Mesendoderm (in vitro differentiated cells): ENCODE results near the gene CHRDL2.
A peak's percentile ranks its signal among the peaks of the same experiment; 100 is the strongest.

Source experiments
- DNase-seq: peaks from one replicate; pipeline ENCODE4 v3.0.0; 2013
- H2AK5ac ChIP-seq: 2 replicates; pipeline ENCODE4 v1.6.1; 2013; ENCODE audit warnings: low read length, inconsistent platforms
- H2BK120ac ChIP-seq: 2 replicates; pipeline ENCODE4 v1.6.1; 2013; ENCODE audit warnings: low read depth, mild to moderate bottlenecking, low read length, moderate library complexity, mixed read lengths
- H2BK15ac ChIP-seq: replicated peaks from 2 replicates; pipeline ENCODE4 v1.6.1; 2013; ENCODE audit warnings: low read depth, mild to moderate bottlenecking, moderate library complexity
- H2BK5ac ChIP-seq: 2 replicates; pipeline ENCODE4 v1.6.1; 2013; ENCODE audit warnings: low read length, inconsistent platforms
- H3K18ac ChIP-seq: 2 replicates; pipeline ENCODE4 v1.6.1; 2013; ENCODE audit warnings: mild to moderate bottlenecking, low read length, mixed read lengths
- H3K23ac ChIP-seq: one replicate; pipeline ENCODE4 v1.6.1; 2013; ENCODE audit warnings: low read length
- H3K27ac ChIP-seq: 2 replicates; pipeline ENCODE4 v1.5.1; 2013; ENCODE audit warnings: low read depth, mild to moderate bottlenecking, inconsistent platforms, low read length, moderate library complexity
- H3K27me3 ChIP-seq: 2 replicates; pipeline ENCODE4 v1.6.1; 2013; ENCODE audit warnings: low read length, control low read depth, mild to moderate bottlenecking, inconsistent platforms; ENCODE audit not compliant: insufficient read depth, poor library complexity
- H3K36me3 ChIP-seq: 2 replicates; pipeline ENCODE4 v1.6.1; 2013; ENCODE audit warnings: low read length, inconsistent platforms; ENCODE audit not compliant: control insufficient read depth, insufficient read depth
- H3K4ac ChIP-seq: one replicate; pipeline ENCODE4 v1.6.1; 2013; ENCODE audit warnings: low read depth, mild to moderate bottlenecking, low read length, moderate library complexity
- H3K4me1 ChIP-seq: 2 replicates; pipeline ENCODE4 v1.6.1; 2013; ENCODE audit warnings: low read depth, low read length, inconsistent platforms; ENCODE audit not compliant: control insufficient read depth
- H3K4me2 ChIP-seq: 2 replicates; pipeline ENCODE4 v1.6.1; 2013; ENCODE audit warnings: low read length
- H3K4me3 ChIP-seq: 2 replicates; pipeline ENCODE4 v1.5.1; 2013; ENCODE audit warnings: mild to moderate bottlenecking, low read length
- H3K56ac ChIP-seq: one replicate; pipeline ENCODE4 v1.6.1; 2013; ENCODE audit warnings: low read length
- H3K79me1 ChIP-seq: 2 replicates; pipeline ENCODE4 v1.6.1; 2013; ENCODE audit warnings: low read length, inconsistent platforms
- H3K79me2 ChIP-seq: 2 replicates; pipeline ENCODE4 v1.6.1; 2013; ENCODE audit warnings: mild to moderate bottlenecking, low read length; ENCODE audit not compliant: control insufficient read depth, insufficient read depth
- H3K9ac ChIP-seq: 2 replicates; pipeline ENCODE4 v1.6.1; 2013; ENCODE audit warnings: low read length, inconsistent platforms
- H4K5ac ChIP-seq: one replicate; pipeline ENCODE4 v1.6.1; 2013; ENCODE audit warnings: low read length
- H4K8ac ChIP-seq: one replicate; pipeline ENCODE4 v1.6.1; 2013; ENCODE audit warnings: low read depth, mild to moderate bottlenecking, control low read depth, low read length, moderate library complexity
- WGBS: extraction: QIAGEN DNeasy Blood & Tissue Kit; methylation state at CpG from one replicate; pipeline ENCODE4 v1.1.7; 2013; ENCODE audit warnings: low lambda C conversion rate, missing lambda C conversion rate; ENCODE audit not compliant: insufficient coverage; ENCODE audit errors: extremely low coverage; 5-methylcytosine and 5-hydroxymethylcytosine counted together

CHRDL2 gene

DNA sequence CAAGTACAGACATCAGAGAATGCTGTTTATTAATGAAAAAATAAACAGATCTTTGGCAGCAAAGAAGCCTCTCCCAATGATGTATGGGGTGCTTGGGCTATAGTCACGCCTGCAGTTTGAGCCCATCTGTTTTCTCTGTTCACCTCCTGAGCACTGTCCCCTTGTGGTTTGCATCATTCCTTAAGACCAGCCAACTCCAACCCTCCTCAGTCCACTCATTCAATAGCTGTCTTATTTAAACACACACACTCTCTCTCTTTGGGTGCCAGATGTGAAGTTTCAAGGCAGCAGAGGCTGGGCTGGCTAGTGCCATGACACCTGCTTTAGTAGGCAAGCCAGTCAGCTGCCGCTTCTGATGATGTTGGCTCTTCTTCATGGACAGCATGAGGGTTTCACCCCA is 80.7 kb downstream of the CHRDL2 start:
- Histone ChIP-seq H2BK120ac (no peak overlapping the region), H3K23ac (no peak overlapping the region), H3K18ac (no peak overlapping the region), H3K79me2 (no peaks in the 10 kb centered on the region), H3K27me3 (no peaks in the 10 kb centered on the region), H3K36me3 (no peaks in the 10 kb centered on the region), H2BK15ac (no peak overlapping the region), H3K56ac (no peak overlapping the region), H2AK5ac (no peak overlapping the region), H3K4ac (no peak overlapping the region), H3K4me1 (peaks cover 2% of the 10 kb centered on the region), H3K4me2 (no peak overlapping the region), H3K9ac (no peak overlapping the region), H2BK5ac (no peak overlapping the region), H4K8ac (no peak overlapping the region), H4K5ac (no peak overlapping the region), H3K27ac (no peak overlapping the region), H3K79me1 (no peaks in the 10 kb centered on the region), H3K4me3 (no peak overlapping the region)
- no peak for DNase-seq
- no CpG with 5 or more reads among the region's 2 CpGs for WGBS

- no peak overlapping the region for H2BK15ac ChIP-seq
- no peak overlapping the region for H3K4me3 ChIP-seq
- H3K79me1 ChIP-seq: no peaks in the 10 kb centered on the region
These were observed 82.3 kb downstream of the CHRDL2 start for GRCh38 chr11:74648894-74649293.

DNA sequence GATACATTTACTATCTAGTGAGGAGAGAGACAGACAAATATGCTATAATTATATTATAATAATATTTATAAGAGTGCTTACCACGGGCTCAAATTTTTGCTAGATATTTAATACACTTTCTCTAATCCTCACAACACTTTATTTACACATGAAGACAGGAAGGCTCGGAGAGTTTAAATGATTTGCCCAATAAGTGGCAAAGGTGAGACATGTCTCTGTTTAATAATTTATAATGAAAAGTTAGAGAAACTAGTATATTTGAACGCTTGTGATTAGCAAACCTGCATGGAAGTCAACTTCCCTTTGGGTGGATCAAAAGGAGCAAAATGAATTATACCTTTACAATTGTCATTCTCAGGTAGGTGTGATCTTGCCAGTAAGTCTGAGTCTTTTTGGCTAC is 83.4 kb downstream of the CHRDL2 start:
- Histone ChIP-seq H3K27me3 (no peaks in the 10 kb centered on the region), H3K27ac (no peak overlapping the region)

More at GRCh38 chr11:74648894-74649293, 82.3 kb downstream of the CHRDL2 start:
- no peak overlapping the region for H3K23ac ChIP-seq
- H2BK120ac ChIP-seq: no peak overlapping the region
- no peak overlapping the region for H2BK5ac ChIP-seq
- H3K9ac ChIP-seq: no peak overlapping the region
- H3K4me1 ChIP-seq: peaks cover 2% of the 10 kb centered on the region
- no peak overlapping the region for H3K4ac ChIP-seq
- WGBS: no CpG with 5 or more reads among the region's 4 CpGs
- no peak overlapping the region for H4K5ac ChIP-seq
- DNase-seq: no peak
- no peak overlapping the region for H4K8ac ChIP-seq
- no peaks in the 10 kb centered on the region for H3K27me3 ChIP-seq
- no peak overlapping the region for H3K56ac ChIP-seq
- no peak overlapping the region for H3K18ac ChIP-seq
- H3K4me2 ChIP-seq: no peak overlapping the region
- H3K27ac ChIP-seq: no peak overlapping the region
- H3K36me3 ChIP-seq: no peaks in the 10 kb centered on the region
- no peak overlapping the region for H2AK5ac ChIP-seq
- H3K79me2 ChIP-seq: no peaks in the 10 kb centered on the region

GRCh38 chr11:74647404-74647803 is 83.8 kb downstream of the CHRDL2 start:
- DNase-seq: no peak
- no peak overlapping the region for H3K23ac ChIP-seq
- no peak overlapping the region for H4K8ac ChIP-seq
- H3K36me3 ChIP-seq: no peaks in the 10 kb centered on the region
- no peak overlapping the region for H2BK120ac ChIP-seq
- H3K4me3 ChIP-seq: no peak overlapping the region
- no peak overlapping the region for H3K27ac ChIP-seq
- H3K4me1 ChIP-seq: peaks cover 2% of the 10 kb centered on the region
- H3K4ac ChIP-seq: no peak overlapping the region
- no peaks in the 10 kb centered on the region for H3K79me2 ChIP-seq
- no peak overlapping the region for H2AK5ac ChIP-seq
- no peak overlapping the region for H3K9ac ChIP-seq
- H3K56ac ChIP-seq: no peak overlapping the region
- H3K79me1 ChIP-seq: no peaks in the 10 kb centered on the region
- no peak overlapping the region for H3K4me2 ChIP-seq
- H3K18ac ChIP-seq: no peak overlapping the region
- H2BK15ac ChIP-seq: no peak overlapping the region
- H4K5ac ChIP-seq: no peak overlapping the region
- no peak overlapping the region for H2BK5ac ChIP-seq
- no peaks in the 10 kb centered on the region for H3K27me3 ChIP-seq

More for the DNA sequence above, 83.4 kb downstream of the CHRDL2 start:
- H3K18ac ChIP-seq: no peak overlapping the region
- no peak overlapping the region for H2BK5ac ChIP-seq
- no peak overlapping the region for H3K4ac ChIP-seq
- H2BK15ac ChIP-seq: no peak overlapping the region
- no peak overlapping the region for H3K4me2 ChIP-seq
- H3K9ac ChIP-seq: no peak overlapping the region
- H4K5ac ChIP-seq: no peak overlapping the region
- no peaks in the 10 kb centered on the region for H3K36me3 ChIP-seq
- H3K23ac ChIP-seq: no peak overlapping the region
- H3K4me1 ChIP-seq: peaks cover 2% of the 10 kb centered on the region
- no peak overlapping the region for H3K4me3 ChIP-seq
- DNase-seq: no peak
- no peak overlapping the region for H3K56ac ChIP-seq
- no peaks in the 10 kb centered on the region for H3K79me1 ChIP-seq
- WGBS: no CpG with 5 or more reads among the region's 3 CpGs
- no peak overlapping the region for H2BK120ac ChIP-seq
- H4K8ac ChIP-seq: no peak overlapping the region
- no peak overlapping the region for H2AK5ac ChIP-seq
- H3K79me2 ChIP-seq: no peaks in the 10 kb centered on the region

DNA sequence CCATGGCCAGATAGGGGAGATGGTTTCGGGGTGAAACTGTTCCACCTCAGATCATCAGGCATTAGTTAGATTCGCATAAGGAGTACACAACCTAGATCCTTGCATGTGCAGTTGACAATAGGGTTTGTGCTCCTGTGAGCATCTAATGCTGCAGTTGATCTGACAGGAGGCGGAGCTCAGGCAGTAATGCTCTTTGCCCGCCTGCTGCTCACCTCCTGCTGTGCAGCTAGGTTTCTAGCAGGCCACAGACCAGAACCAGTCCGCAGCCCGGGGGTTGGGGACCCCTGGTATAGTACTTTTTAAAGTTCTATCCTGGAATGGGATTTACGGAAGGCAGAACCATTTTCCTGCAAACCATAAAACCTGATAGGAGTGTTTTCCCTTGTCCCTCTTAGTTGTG is 84.3 kb downstream of the CHRDL2 start:
- WGBS: no CpG with 5 or more reads among the region's 7 CpGs

More for the DNA sequence above, 84.3 kb downstream of the CHRDL2 start:
- Histone ChIP-seq H2AK5ac (no peak overlapping the region), H3K79me1 (no peaks in the 10 kb centered on the region), H3K27ac (no peak overlapping the region), H3K18ac (no peak overlapping the region), H4K5ac (no peak overlapping the region), H3K4me3 (no peak overlapping the region), H4K8ac (no peak overlapping the region), H3K56ac (no peak overlapping the region), H3K4me1 (peaks cover 2% of the 10 kb centered on the region), H3K23ac (no peak overlapping the region), H2BK5ac (no peak overlapping the region), H3K27me3 (no peaks in the 10 kb centered on the region), H3K9ac (no peak overlapping the region), H3K4me2 (no peak overlapping the region), H2BK15ac (no peak overlapping the region), H2BK120ac (no peak overlapping the region), H3K4ac (no peak overlapping the region), H3K79me2 (no peaks in the 10 kb centered on the region), H3K36me3 (no peaks in the 10 kb centered on the region)
- DNase-seq: peak; percentile 29
